IPS DF 4.7 (cell line): ENCODE measurements around the gene CRYBG3.
"Not testable (repeated sequence)": the region's sequence is repeated elsewhere in the genome, so short reads cannot be mapped to it uniquely, and the experiment has no call there.

Experiments used
- DNase-seq: peaks from one replicate; pipeline ENCODE4 v3.0.0-alpha.2; 2013; ENCODE audit warnings: low spot score; ENCODE audit errors: extremely low read depth

Gene CRYBG3

GRCh38 chr3:97896129-97896528 lies 74.3 kb downstream of the CRYBG3 start:
- no peak for DNase-seq

- DNase-seq, result no peak
Measured at GRCh38 chr3:97896547-97896946, 74.7 kb downstream of the CRYBG3 start.

GRCh38 chr3:97899331-97899730 lies 77.5 kb downstream of the CRYBG3 start:
- no peak for DNase-seq

GRCh38 chr3:97901313-97902248 lies 79.8 kb downstream of the CRYBG3 start:
- DNase-seq, result no peak

- not testable (repeated sequence) for DNase-seq
Measured at GRCh38 chr3:97909830-97910229, 88.0 kb downstream of the CRYBG3 start.

- DNase-seq, result not testable (repeated sequence)
Measured at GRCh38 chr3:97910236-97910831, 88.5 kb downstream of the CRYBG3 start.

- DNase-seq, result no peak
Measured at GRCh38 chr3:97910931-97911351, 89.1 kb downstream of the CRYBG3 start.

GRCh38 chr3:97911459-97911858 lies 89.6 kb downstream of the CRYBG3 start:
- DNase-seq, result no peak

GRCh38 chr3:97914388-97914787 lies 92.6 kb downstream of the CRYBG3 start:
- no peak for DNase-seq

- DNase-seq, result no peak
Measured at GRCh38 chr3:97916576-97916975, 94.8 kb downstream of the CRYBG3 start.

- no peak for DNase-seq
Measured at GRCh38 chr3:97917813-97918536, 96.2 kb downstream of the CRYBG3 start.

GRCh38 chr3:97927704-97928103 lies 105.9 kb downstream of the CRYBG3 start:
- no peak for DNase-seq

GRCh38 chr3:97928986-97929385 lies 107.2 kb downstream of the CRYBG3 start:
- DNase-seq, result no peak

- no peak for DNase-seq
Measured at GRCh38 chr3:97930018-97930417, 108.2 kb downstream of the CRYBG3 start.

- no peak for DNase-seq
Measured at GRCh38 chr3:97931218-97931617, 109.4 kb downstream of the CRYBG3 start.

GRCh38 chr3:97932387-97932801 lies 110.6 kb downstream of the CRYBG3 start:
- no peak for DNase-seq

GRCh38 chr3:97934980-97935695 lies 113.3 kb downstream of the CRYBG3 start:
- DNase-seq, result no peak

GRCh38 chr3:97935842-97936241 lies 114.0 kb downstream of the CRYBG3 start:
- DNase-seq, result no peak

GRCh38 chr3:97937205-97937604 lies 115.4 kb downstream of the CRYBG3 start:
- no peak for DNase-seq

- no peak for DNase-seq
Measured at GRCh38 chr3:97938444-97938843, 116.6 kb downstream of the CRYBG3 start.

- DNase-seq, result no peak
Measured at GRCh38 chr3:97939401-97939800, 117.6 kb downstream of the CRYBG3 start.
